Measurements from ENCODE around the gene ENTREP3. TPM values are rescaled to one million over a fixed set of nuclear protein-coding genes. Genes with fewer than 3 reads are reported as not detected.

The ENTREP3 gene, protein sequence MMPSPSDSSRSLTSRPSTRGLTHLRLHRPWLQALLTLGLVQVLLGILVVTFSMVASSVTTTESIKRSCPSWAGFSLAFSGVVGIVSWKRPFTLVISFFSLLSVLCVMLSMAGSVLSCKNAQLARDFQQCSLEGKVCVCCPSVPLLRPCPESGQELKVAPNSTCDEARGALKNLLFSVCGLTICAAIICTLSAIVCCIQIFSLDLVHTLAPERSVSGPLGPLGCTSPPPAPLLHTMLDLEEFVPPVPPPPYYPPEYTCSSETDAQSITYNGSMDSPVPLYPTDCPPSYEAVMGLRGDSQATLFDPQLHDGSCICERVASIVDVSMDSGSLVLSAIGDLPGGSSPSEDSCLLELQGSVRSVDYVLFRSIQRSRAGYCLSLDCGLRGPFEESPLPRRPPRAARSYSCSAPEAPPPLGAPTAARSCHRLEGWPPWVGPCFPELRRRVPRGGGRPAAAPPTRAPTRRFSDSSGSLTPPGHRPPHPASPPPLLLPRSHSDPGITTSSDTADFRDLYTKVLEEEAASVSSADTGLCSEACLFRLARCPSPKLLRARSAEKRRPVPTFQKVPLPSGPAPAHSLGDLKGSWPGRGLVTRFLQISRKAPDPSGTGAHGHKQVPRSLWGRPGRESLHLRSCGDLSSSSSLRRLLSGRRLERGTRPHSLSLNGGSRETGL
- total RNA-seq, result 36.6 and 37.6 TPM in 2 replicates
- long read RNA-seq, result 0 reads

DNA sequence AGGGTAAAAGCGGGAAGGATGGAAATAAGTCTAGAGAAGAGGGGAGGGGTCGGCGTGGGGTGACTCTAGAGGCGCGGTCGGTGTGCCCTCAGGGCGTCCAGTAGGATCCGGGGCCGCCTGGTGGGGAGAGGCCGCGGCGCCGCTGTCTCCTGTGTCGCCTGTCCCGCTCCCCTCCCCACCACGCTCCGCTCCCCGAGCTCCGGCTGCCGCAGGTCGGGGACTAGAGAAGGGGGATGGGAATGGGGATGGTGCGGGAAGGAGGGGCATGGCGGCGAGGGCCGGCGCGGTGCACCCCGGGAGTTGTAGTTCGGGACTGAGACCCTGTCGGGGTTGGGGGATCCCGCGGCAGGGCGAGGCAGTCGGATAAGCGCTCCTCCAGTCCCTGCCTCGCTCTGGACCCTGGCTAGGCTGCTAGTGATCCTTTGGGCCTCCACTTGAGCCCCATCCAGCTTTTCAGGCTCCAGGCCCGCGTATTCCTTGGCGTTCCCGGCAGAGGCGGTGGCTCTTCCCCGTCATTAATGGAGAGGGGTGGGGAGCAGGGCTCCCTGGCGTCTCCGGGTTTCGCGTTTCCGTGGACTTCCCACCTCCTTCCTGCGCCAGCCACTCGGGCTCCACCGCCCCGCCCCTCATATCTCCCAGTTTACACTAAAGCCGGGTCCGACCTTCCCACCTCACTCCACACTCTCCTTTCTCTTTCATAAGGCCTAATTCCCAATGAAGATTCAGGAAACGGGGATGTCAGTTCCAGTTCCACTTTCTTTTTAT lies at the start of gene ENTREP3:
ENTREP3 (minus strand) TSS at position 241 of the 765 bp plus-strand sequence. CDS start 606 bp downstream, outside the sequence.
- Mint-ChIP-seq H3K9me3 (ENCODE audit: unreplicated experiment) (no peaks in the 10 kb centered on the region), H3K27ac (ENCODE audit: unreplicated experiment) (peak within 1 kb of the TSS; percentile 95), H3K4me1 (ENCODE audit: unreplicated experiment) (peaks cover 34% of the 10 kb centered on the region), H3K4me3 (ENCODE audit: unreplicated experiment) (peak within 1 kb of the TSS; percentile 79), H3K36me3 (ENCODE audit: unreplicated experiment) (peaks cover 12% of the 10 kb centered on the region), H3K27me3 (ENCODE audit: unreplicated experiment) (no peaks in the 10 kb centered on the region)
- TF ChIP-seq, protein P1, sequence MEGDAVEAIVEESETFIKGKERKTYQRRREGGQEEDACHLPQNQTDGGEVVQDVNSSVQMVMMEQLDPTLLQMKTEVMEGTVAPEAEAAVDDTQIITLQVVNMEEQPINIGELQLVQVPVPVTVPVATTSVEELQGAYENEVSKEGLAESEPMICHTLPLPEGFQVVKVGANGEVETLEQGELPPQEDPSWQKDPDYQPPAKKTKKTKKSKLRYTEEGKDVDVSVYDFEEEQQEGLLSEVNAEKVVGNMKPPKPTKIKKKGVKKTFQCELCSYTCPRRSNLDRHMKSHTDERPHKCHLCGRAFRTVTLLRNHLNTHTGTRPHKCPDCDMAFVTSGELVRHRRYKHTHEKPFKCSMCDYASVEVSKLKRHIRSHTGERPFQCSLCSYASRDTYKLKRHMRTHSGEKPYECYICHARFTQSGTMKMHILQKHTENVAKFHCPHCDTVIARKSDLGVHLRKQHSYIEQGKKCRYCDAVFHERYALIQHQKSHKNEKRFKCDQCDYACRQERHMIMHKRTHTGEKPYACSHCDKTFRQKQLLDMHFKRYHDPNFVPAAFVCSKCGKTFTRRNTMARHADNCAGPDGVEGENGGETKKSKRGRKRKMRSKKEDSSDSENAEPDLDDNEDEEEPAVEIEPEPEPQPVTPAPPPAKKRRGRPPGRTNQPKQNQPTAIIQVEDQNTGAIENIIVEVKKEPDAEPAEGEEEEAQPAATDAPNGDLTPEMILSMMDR (IDR thresholded peaks at IDR 0.05), result no peak
- DNase-seq (ENCODE audit: extremely low spot score, unreplicated experiment), result peak; percentile 95

DNA sequence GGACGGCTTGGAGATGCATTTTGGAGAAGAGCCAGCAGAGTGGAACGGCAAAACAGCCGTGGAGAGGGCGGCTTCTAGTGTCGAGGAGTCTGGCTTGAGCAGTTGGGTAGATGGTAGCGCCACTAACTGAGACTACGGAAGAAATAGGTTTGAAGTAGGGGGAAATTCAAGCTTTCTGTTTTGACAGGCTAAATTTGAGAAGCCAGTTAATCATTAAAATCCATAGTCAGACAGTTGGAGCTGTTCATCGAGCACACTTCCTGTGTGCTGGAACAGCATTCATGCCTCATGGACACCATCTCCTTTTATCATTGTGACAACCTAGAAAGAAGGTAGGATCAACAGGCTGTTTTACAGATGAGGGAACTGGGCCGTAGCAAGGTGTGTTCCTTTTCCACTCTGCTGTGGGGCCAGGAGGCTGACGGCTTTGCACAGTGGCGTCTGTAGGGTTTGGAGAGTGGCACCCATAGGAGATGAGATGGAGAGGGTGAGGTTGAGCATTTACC lies 49.3 kb upstream of the ENTREP3 start:
- Mint-ChIP-seq H3K9me3 (ENCODE audit: unreplicated experiment) (no peaks in the 10 kb centered on the region), H3K36me3 (ENCODE audit: unreplicated experiment) (no peaks in the 10 kb centered on the region), H3K4me3 (ENCODE audit: unreplicated experiment) (no peak overlapping the region), H3K27me3 (ENCODE audit: unreplicated experiment) (no peaks in the 10 kb centered on the region), H3K27ac (ENCODE audit: unreplicated experiment) (no peak overlapping the region), H3K4me1 (ENCODE audit: unreplicated experiment) (peaks cover 12% of the 10 kb centered on the region)
- TF ChIP-seq, protein P1 (IDR thresholded peaks at IDR 0.05), result no peak
- no peak for DNase-seq (ENCODE audit: extremely low spot score, unreplicated experiment)

DNA sequence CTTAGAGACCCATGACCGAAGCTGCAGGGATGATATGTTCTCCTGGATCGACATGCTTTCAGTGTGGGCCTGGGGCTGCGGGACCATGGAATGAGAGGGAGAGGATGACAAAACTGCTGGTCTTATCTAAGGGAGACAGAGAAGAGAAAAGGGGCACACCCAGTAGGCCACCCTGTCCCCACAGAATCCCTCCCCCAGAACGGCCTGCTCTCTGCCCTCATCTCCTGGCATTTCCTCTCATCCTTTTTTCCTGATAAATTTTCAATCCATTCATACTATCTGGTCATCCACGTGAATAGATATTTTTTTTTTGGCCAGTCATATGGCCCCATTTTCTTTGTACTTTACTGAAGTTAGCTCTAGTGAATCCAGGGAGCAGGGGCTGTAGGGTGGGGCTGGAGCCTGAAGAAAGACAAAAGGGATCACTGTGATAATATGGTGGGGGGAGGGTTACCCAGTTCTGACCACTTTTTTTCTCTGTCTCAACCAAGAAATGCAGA lies 46.1 kb upstream of the ENTREP3 start, which contains the start of gene PKLR:
PKLR (minus strand) TSS at position 97 of the 500 bp plus-strand sequence; CDS start at position 54, 43 bp downstream.
- no peak within 1 kb of the TSS for H3K27ac Mint-ChIP-seq (ENCODE audit: unreplicated experiment)
- no peak for DNase-seq (ENCODE audit: extremely low spot score, unreplicated experiment)
- no peaks in the 10 kb centered on the region for H3K36me3 Mint-ChIP-seq (ENCODE audit: unreplicated experiment)
- TF ChIP-seq, protein P1 (IDR thresholded peaks at IDR 0.05), result no peak
- H3K9me3 Mint-ChIP-seq (ENCODE audit: unreplicated experiment), result no peaks in the 10 kb centered on the region
- peaks cover 6% of the 10 kb centered on the region for H3K4me1 Mint-ChIP-seq (ENCODE audit: unreplicated experiment)
- H3K27me3 Mint-ChIP-seq (ENCODE audit: unreplicated experiment), result peaks cover 13% of the 10 kb centered on the region
- H3K4me3 Mint-ChIP-seq (ENCODE audit: unreplicated experiment), result no peak within 1 kb of the TSS

DNA sequence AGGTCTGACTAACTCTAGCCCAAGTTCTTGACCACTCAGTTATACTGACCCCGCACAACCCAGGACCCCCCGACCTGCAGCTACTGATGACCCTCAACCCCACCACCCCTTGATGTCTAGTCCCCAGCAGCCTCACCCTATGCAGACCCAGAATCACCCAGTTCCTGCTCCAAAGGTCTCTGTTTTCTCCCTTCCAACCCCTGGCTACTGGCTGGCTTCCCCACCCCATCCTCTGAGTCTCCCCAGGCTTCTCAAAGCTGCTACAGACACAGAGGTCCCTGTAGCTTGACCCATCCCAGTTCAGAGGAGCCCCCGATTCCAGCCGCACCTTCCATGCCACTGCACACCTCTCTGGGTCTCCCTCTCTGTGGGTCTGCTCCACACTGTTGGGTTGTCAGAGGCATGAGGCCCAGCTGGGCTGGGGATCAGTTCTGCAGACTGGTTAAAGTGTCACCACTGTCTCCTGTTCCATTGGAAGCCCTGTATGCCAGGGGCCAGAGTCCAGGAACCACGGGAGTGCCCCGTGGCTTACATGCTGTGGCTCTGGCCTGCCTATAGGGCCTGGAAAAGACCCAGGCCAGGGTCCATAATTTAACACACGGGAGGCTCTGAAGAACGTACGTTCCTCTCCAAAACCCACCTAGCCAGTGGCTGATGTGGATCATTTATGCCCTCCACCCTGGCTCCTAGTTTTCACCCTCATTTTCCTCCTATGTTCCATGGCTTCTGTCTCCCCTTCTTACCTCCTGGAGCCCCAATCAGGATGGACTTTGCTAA lies 45.5 kb upstream of the ENTREP3 start:
- Mint-ChIP-seq H3K36me3 (ENCODE audit: unreplicated experiment) (no peaks in the 10 kb centered on the region), H3K4me1 (ENCODE audit: unreplicated experiment) (peaks cover 2% of the 10 kb centered on the region), H3K4me3 (ENCODE audit: unreplicated experiment) (no peak overlapping the region), H3K27me3 (ENCODE audit: unreplicated experiment) (peaks cover 16% of the 10 kb centered on the region), H3K27ac (ENCODE audit: unreplicated experiment) (no peak overlapping the region), H3K9me3 (ENCODE audit: unreplicated experiment) (no peaks in the 10 kb centered on the region)
- no peak for DNase-seq (ENCODE audit: extremely low spot score, unreplicated experiment)
- TF ChIP-seq, protein P1 (IDR thresholded peaks at IDR 0.05), result no peak
